HG03469 (cell line): Measurements from ENCODE around the gene GRID2.
"Not testable (repeated sequence)": the region's sequence is repeated elsewhere in the genome, so short reads cannot be mapped to it uniquely, and the experiment has no call there.

Experiments used
- ATAC-seq: cut with Tn5 transposase; IDR thresholded peaks from one replicate; pipeline ENCODE4 v1.9.1; 2021; ENCODE audit warnings: mild to moderate bottlenecking, moderate library complexity, moderate number of reproducible peaks; ENCODE audit not compliant: unreplicated experiment

GRID2 gene

GRCh38 chr4:92305148-92305877, 1.5 kb downstream of the GRID2 start:
- no peak for ATAC-seq

DNA sequence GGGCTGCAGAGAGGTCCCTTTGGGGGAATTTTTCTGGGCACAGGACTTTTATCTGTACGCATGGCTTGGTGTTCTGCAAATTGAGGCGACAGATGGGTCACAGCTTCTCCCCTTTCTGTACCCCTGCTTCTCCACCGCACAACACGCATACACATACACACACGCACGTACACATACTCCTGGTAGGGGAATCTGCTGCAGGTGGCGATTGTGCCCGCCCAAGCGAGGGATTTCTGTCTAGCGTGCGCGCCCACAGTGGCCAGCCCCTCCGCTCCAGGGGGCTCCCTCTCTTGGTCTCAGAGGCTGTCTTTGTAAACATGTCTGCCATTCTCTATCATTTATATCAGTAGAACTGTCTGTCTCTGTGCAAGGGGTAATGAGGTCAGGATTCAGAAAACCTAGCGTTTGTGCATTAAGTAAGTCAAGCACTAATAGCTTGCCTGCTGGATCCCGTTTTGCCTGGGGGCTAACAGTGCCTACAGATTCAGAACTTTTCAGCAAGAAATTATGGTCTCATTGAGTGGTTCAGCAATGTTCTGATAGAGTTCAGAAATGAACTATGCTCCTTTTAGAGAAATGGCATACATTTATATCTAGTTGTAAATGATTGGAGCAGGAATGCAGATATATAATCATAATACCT, 2.2 kb downstream of the GRID2 start:
- ATAC-seq, result no peak

GRCh38 chr4:92307181-92307580, 3.4 kb downstream of the GRID2 start:
- no peak for ATAC-seq

GRCh38 chr4:92307866-92308265, 4.1 kb downstream of the GRID2 start:
- ATAC-seq, result no peak

GRCh38 chr4:92317047-92317446, 13.3 kb downstream of the GRID2 start:
- ATAC-seq, result no peak

GRCh38 chr4:92328095-92328494, 24.3 kb downstream of the GRID2 start:
- no peak for ATAC-seq

DNA sequence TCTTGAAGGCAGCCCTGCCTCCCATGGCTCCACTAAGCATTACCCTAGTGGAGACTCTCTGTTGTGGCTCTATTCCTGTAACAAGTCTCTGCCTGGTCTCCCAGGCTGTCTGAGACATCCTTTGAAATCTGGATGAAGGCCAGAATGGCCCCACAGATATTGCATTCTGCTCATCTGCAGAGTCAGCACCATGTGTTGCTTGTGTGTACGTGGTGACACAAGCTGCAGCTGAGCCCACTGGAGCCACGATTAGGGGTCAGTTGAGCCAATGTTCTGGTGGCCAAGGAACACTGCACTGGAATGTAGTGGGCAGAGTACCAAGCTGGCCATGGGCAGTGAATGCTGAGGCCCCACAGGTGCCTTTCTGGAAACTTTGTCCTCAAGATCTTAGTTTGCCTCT, 29.2 kb downstream of the GRID2 start:
- no peak for ATAC-seq

DNA sequence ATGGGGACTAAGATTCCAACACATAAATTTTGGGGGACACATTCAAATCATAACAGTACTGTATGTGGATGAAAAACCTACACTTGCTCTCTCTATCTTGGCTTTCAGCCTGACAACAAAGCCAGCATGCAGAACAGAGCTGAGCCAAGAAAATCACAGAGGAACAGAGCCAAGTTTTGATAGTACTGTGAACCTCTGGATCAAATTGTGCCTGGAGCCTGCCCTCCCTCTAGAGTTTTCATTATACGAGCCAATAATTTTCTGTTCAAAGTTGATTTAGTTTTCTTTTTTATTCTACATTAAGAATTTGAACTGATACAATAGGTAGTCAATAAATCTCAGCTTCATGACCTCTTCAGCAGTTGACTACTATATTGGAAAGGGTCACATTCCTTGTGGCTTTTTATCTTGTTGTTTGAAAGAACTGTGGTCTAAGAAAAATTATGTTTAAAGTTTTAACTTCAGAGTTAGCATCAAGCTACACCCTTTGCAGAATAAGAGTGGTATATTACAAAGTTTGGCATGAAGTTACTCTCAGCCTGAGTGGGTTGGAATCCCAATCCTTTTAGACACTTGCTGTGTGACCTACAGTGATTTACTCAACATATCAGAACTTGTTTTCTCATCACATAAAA, 31.1 kb downstream of the GRID2 start:
- ATAC-seq, result no peak

GRCh38 chr4:92339676-92340075, 35.9 kb downstream of the GRID2 start:
- ATAC-seq, result no peak

GRCh38 chr4:92344216-92344615, 40.5 kb downstream of the GRID2 start:
- no peak for ATAC-seq

DNA sequence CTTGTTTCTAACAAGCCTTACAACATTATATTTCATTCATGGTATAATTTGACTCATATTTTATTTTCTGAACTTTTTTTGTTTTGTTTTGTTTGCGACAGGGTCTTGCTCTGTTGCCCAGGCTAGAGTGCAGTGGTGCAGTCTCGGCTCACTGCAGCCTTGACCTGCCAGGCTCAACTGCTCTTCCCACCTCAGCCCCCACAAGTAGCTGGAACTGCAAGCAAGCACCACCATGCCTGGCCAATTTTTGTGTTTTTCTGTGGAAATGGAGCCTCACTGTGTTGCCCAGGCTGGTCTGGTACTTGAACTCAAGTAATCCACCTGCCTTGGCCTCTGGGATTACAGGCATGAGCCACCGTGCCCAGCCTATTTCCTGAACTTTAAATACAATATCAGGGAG, 42.5 kb downstream of the GRID2 start:
- no peak for ATAC-seq

DNA sequence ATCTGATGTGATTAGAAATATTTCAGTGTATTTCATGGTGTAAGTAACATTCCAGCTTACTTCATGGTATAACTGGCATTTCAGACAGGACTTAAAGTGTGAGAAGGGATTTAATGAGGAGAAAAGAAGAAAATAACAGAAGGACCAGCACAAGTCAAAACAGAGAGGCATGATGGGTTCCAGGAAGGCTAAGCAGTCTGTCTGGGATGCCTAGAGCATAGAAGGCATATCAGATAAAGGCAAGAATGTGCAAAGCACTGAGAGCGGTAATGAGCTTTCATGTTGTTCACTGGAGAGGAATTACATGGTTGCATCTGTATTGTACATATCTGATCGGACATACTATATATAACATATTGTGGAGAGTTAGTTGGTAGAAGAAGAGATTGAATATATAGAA, 54.2 kb downstream of the GRID2 start:
- ATAC-seq, result no peak

DNA sequence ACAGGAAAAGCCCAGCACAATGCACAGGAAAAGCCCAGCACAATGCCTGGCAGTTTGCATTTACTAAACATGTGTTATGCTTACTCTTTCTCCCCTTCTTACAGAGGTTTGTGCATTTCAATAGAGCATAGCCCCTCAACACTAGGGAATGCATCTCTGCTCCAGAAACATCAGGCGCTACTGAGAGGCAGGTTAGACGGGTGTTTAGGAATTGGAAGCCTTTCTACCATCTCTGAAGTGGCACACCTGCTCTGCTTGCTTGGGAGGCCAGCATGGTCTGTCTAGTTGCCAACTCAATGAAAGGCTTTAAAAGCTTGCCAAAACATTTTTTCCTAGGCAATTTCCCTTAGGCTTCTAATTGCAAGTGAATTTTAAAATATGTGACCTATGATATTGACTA, 55.7 kb downstream of the GRID2 start:
- no peak for ATAC-seq

- no peak for ATAC-seq
Measured at GRCh38 chr4:92362028-92362427, 58.3 kb downstream of the GRID2 start.

DNA sequence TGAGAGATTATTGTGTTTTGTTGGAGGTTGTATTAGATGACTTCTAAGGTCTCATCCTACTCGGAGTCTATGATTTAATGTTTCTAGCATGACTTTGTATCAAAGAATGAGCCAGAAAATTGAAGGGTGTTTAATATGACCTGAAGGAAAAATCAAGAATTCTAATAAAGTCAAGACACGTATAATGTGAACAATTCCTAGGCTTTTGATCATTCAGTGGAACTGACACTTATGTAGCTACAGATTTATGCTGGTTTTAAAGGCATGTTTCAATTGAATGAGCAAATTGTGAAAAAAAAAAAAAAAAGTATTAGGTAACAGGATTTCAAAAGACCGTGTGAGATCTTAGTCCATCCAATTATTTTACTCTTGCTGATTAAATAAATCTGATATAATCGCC, 64.9 kb downstream of the GRID2 start:
- no peak for ATAC-seq

DNA sequence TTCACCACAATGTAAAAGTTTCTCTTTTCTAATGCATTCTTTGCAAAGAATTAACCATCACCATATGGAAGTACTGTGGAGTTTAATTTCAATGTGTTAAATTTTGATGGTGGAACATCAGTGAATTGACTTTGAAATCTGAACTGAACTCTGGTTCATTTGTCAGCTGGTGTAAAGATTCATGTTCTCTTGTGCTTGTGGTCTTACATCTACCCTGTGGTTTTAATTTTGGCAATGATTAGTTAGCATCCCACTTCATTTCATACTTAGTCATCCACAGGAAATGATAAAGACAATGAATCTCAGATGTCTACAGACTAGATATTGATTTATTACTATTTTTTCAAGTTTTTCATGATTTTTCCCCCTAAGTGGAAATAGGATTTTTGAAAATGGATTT, 77.8 kb downstream of the GRID2 start:
- no peak for ATAC-seq

- no peak for ATAC-seq
Measured at GRCh38 chr4:92382128-92382527, 78.4 kb downstream of the GRID2 start.

DNA sequence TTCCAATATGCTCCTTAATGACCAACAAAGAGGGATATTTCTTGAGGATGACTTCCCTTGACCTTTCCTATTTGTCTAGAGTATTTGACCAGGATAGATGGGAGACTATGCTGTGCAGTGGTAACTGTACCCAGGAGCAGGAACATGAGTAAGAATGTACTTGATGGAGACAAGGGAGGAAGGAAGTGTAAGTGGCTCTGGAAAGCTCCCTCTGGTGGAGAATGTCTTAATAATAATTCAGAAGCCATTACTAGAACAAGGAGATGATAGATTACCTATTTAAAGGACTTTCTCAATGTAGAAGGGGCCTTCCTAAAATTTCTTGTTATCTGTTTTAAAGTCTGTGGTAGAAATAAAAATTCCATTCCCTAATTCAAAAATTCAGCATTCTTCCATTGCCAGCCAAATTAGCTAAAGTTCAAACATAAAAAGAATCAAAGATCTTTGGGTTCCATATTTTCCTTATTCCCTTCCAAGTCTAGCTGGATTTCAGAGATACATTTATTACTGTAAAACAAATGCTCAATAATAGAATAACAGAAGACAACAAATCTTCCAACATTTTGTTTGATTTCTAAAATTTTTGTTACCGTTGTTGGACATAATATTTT, 83.8 kb downstream of the GRID2 start:
- peak; percentile 64 for ATAC-seq

DNA sequence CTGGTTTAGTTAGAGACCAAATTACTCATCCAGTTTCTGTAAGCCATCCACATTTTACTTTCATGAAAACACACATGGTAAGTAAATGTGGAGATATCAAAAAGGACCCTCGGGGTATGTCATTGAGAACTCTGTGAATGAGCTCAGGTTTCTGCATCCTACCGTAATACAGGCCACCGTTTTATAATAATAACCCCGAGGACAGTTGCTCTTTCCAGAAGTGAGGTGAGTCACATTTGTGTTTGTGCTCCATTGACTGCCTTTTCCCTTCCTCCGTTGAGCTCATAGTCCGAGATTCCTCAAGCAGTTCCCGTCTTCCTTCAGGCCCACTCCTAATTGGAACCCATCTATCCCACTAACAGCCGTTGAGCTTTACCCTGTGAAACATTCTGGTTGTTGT, 95.3 kb downstream of the GRID2 start:
- no peak for ATAC-seq

DNA sequence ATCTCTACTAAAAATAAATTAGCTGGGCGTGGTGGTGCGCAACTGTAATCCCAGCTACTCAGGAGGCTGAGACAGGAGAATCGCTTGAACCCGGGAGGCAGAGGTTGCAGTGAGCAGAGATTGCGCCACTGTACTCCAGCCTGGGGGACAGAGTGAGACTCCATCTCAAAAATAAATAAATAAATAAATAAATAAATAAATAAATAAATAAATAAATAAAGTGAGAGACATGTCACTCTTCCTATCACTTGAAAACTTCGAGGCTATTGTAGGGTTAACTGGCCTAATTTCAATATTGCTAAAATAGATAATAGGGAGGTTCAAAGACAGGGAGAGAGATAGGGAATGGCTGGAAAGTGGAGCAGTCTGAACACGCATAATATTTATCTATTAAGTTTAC, 99.8 kb downstream of the GRID2 start:
- ATAC-seq, result not testable (repeated sequence)

GRCh38 chr4:92406488-92406887, 102.7 kb downstream of the GRID2 start:
- no peak for ATAC-seq

GRCh38 chr4:92421920-92422319, 118.2 kb downstream of the GRID2 start:
- ATAC-seq, result no peak
